GM10266 (cell line): ENCODE measurements around the gene KREMEN1.

Experiments used
- DNase-seq: peaks from one replicate; pipeline ENCODE4 v3.0.0; 2012; ENCODE audit errors: extremely low spot score
- TF ChIP-seq, protein P1 (sequence below): IDR thresholded peaks from 2 replicates; pipeline ENCODE4 v1.5.1; 2012; ENCODE audit warnings: mild to moderate bottlenecking, low read depth; ENCODE audit not compliant: control insufficient read depth, insufficient read depth; ENCODE audit errors: missing control alignments

The KREMEN1 gene

DNA sequence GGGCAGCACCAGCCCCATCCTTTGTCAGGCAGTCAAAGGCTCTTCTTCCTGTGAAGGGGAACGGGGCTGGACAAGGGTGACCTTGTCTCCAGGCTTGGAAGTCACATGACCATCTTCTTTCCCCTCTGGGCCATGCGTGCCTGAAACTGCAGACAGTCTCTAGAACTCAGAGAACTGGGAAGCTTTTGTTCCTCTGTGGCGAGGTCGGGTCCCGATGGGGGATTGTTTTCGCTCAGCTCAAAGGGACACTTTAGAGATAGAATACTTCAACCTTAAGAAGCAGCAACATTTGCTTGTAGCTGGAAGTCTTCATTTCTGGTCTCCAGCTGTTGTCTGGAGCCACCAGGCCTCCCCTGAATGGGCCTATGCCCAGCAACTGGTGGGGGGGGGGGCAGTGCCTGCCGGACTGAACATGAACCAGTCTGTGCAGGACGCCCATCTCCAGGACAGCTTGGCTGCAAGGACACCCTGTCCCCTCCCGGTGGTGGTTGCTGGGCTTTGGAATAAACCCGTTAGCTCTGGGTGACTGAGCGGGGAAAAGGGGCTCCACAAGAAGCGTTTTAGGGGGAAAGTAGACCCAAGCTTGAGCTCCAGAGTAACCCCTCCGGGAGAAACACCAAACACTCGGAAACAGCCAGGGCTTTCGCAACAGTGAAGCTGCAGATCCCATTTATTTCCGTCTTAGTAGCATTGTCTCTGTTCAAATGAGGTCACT is 77.2 kb downstream of the KREMEN1 start:
- TF ChIP-seq, protein P1, sequence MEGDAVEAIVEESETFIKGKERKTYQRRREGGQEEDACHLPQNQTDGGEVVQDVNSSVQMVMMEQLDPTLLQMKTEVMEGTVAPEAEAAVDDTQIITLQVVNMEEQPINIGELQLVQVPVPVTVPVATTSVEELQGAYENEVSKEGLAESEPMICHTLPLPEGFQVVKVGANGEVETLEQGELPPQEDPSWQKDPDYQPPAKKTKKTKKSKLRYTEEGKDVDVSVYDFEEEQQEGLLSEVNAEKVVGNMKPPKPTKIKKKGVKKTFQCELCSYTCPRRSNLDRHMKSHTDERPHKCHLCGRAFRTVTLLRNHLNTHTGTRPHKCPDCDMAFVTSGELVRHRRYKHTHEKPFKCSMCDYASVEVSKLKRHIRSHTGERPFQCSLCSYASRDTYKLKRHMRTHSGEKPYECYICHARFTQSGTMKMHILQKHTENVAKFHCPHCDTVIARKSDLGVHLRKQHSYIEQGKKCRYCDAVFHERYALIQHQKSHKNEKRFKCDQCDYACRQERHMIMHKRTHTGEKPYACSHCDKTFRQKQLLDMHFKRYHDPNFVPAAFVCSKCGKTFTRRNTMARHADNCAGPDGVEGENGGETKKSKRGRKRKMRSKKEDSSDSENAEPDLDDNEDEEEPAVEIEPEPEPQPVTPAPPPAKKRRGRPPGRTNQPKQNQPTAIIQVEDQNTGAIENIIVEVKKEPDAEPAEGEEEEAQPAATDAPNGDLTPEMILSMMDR = no peak
- DNase-seq = no peak

DNA sequence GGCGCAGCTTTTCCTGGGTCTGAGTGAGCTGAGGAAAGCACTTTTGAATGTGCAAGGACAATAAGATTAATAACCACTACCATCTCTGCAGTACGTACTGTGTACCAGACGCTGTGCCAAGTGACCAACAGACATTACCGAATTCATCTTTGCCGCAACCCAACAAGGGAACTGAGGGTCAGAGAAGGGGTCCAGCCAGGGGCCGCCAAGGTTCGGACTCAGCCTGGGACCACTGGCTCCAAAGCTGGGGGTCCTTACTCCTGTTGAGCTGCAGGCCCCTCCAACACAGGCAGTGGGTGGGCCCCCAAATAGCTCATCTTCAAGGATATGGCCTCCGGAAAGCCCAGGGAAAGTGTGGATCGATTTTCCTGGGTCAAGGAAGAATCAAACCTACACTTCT is 77.9 kb downstream of the KREMEN1 start:
- TF ChIP-seq, protein P1 = no peak
- DNase-seq = no peak

GRCh38 chr22:29151316-29151715 is 78.5 kb downstream of the KREMEN1 start:
- TF ChIP-seq, protein P1 = no peak
- DNase-seq = no peak

GRCh38 chr22:29152045-29152953 is 79.5 kb downstream of the KREMEN1 start:
- no peak for DNase-seq
- TF ChIP-seq, protein P1 = no peak

GRCh38 chr22:29152954-29153719 is 80.3 kb downstream of the KREMEN1 start:
- TF ChIP-seq, protein P1 = no peak
- no peak for DNase-seq

DNA sequence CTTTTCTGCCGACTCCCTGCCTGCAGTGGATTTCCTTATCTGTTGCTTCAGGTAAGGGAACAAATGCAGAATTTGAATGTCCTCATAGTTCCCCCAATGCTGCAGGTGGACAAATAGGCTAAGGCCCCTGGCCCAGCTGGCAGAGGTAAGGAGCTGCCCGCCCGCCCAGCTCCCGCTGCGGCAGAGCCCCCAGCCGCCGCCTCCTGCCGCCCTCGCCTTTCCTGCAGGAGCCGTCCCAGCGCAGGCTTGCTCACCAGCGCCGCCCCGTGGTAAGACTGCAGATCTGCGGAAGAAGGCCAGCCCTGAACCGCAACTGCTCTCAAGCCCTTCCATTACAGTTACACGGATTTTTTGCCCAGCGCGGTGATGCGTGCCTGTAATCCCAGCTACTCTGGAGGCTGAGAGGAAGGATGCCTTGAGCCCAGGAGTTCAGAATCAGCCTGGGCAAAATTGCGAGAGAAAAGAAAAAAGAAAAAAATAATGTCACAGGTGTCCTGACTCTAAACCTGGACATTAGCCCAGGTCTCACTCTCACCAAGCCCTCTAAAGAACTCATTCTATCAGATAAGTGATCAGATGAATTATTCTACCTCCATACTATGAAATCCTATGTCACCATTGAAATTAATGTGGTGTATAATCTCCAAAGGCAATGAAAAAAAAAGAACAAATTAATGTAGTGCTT is 81.7 kb downstream of the KREMEN1 start:
- TF ChIP-seq, protein P1 = peak; percentile 99
- peak; percentile 80 for DNase-seq
